MCF 10A (cell line): ENCODE data around the gene GATA3. TPM values are rescaled to one million over a fixed set of nuclear protein-coding genes. Genes with fewer than 3 reads are reported as not detected.

Source experiments
- BruUV-seq: library from RNA; stranded (reverse); fragments of 400-500 nt; replicated peaks from 2 replicates; lab custom pipeline; 2021; lab: Mats Ljungman, UMichigan
- CTCF ChIA-PET: fragments of 300-600 bp; sonication (Branson Sonifier 250); formaldehyde crosslinking; extraction: SDS; loops from one replicate; lab custom pipeline; 2021; ENCODE audit warnings: antibody characterized with exemption, inconsistent platforms; lab: Yijun Ruan, JAX
- POLR2A ChIA-PET: fragments of 300-600, 350-650 bp; sonication (Branson Sonifier 250); formaldehyde crosslinking; extraction: SDS; loops from one replicate; lab custom pipeline; 2020; ENCODE audit warnings: antibody characterized with exemption, inconsistent platforms; lab: Yijun Ruan, JAX
- DNase-seq: peaks from one replicate; pipeline ENCODE4 v3.0.0-alpha.2; 2018; ENCODE audit not compliant: unreplicated experiment
- H3K27ac Mint-ChIP-seq: one replicate; pipeline ENCODE4 v1.8.0; 2022; ENCODE audit warnings: mild to moderate bottlenecking, low read depth, mixed read lengths; ENCODE audit not compliant: unreplicated experiment
- H3K27me3 Mint-ChIP-seq: one replicate; pipeline ENCODE4 v1.8.0; 2022; ENCODE audit warnings: mixed read lengths; ENCODE audit not compliant: insufficient read depth, unreplicated experiment
- H3K36me3 Mint-ChIP-seq: one replicate; pipeline ENCODE4 v1.8.0; 2022; ENCODE audit warnings: mild to moderate bottlenecking, moderate library complexity, mixed read lengths; ENCODE audit not compliant: insufficient read depth, unreplicated experiment
- H3K4me1 Mint-ChIP-seq: one replicate; pipeline ENCODE4 v1.8.0; 2022; ENCODE audit warnings: mixed read lengths; ENCODE audit not compliant: insufficient read depth, unreplicated experiment
- H3K4me3 Mint-ChIP-seq: one replicate; pipeline ENCODE4 v1.8.0; 2022; ENCODE audit warnings: mild to moderate bottlenecking, moderate library complexity, mixed read lengths; ENCODE audit not compliant: unreplicated experiment
- H3K9me3 Mint-ChIP-seq: one replicate; pipeline ENCODE4 v1.8.0; 2022; ENCODE audit warnings: mixed read lengths; ENCODE audit not compliant: unreplicated experiment
- CTCF ChIP-seq: fragments of 200-600 bp; IDR thresholded peaks from one replicate; pipeline ENCODE4 v1.8.0; 2022; ENCODE audit warnings: antibody characterized with exemption, mild to moderate bottlenecking; ENCODE audit not compliant: unreplicated experiment
- intact Hi-C: fragments of 100-400 bp; cut with micrococcal nuclease; formaldehyde crosslinking; loops from 2 replicates; pipeline ENCODE4 v1.14.1; 2022
- total RNA-seq: library from RNA; stranded (reverse); gene quantifications from 2 replicates; pipeline ENCODE4 v1.2.3, GENCODE V29; 2022

GATA3 gene
- total RNA-seq, 1 experiment from 2014 or later = 13.1 TPM

GRCh38 chr10:8063935-8064334 lies 9.4 kb downstream of the GATA3 start:
- ChIA-PET CTCF (no interaction called here), POLR2A (no interaction called here)
- Mint-ChIP-seq H3K4me1 (peaks cover 37% of the 10 kb centered on the region), H3K4me3 (no peak overlapping the region), H3K9me3 (no peaks in the 10 kb centered on the region), H3K27ac (peak overlapping the region; percentile 31), H3K27me3 (no peaks in the 10 kb centered on the region), H3K36me3 (peaks cover 97% of the 10 kb centered on the region)
- intact Hi-C loops = no loop called here
- BruUV-seq = no TSS peak
- TF ChIP-seq CTCF = no peak
- no peak for DNase-seq

GRCh38 chr10:8064436-8064835 lies 9.9 kb downstream of the GATA3 start:
- peaks cover 99% of the 10 kb centered on the region for H3K36me3 Mint-ChIP-seq
- no peaks in the 10 kb centered on the region for H3K9me3 Mint-ChIP-seq
- H3K27me3 Mint-ChIP-seq = no peaks in the 10 kb centered on the region
- CTCF ChIA-PET = interaction anchor here (0.6 kb wide), 1 partner anchor 605 kb away, joined by 3 read pairs; no protein-coding TSS in a partner anchor
- no peak for DNase-seq
- no TSS peak for BruUV-seq
- no peak overlapping the region for H3K4me3 Mint-ChIP-seq
- intact Hi-C loops = no loop called here
- H3K27ac Mint-ChIP-seq = peak overlapping the region; percentile 31
- H3K4me1 Mint-ChIP-seq = peaks cover 37% of the 10 kb centered on the region
- POLR2A ChIA-PET = interaction anchor here (2.0 kb wide), 1 partner anchor 10 kb away, joined by 11 read pairs; the partner anchor contains the start of gene GATA3
- TF ChIP-seq CTCF = no peak

- intact Hi-C loops = no loop called here
- H3K4me1 Mint-ChIP-seq = peaks cover 33% of the 10 kb centered on the region
- H3K9me3 Mint-ChIP-seq = no peaks in the 10 kb centered on the region
Observed at GRCh38 chr10:8065651-8066050, 11.2 kb downstream of the GATA3 start.

GRCh38 chr10:8066124-8066523 lies 11.6 kb downstream of the GATA3 start:
- ChIA-PET CTCF (interaction anchor here (0.6 kb wide), 2 partner anchors 366 to 655 kb away, joined by 3 to 5 read pairs; no protein-coding TSS in a partner anchor), POLR2A (interaction anchor here (2.0 kb wide), 1 partner anchor 12 kb away, joined by 11 read pairs; the partner anchor contains the start of gene GATA3)
- H3K36me3 Mint-ChIP-seq = peaks cover 99% of the 10 kb centered on the region
- no peaks in the 10 kb centered on the region for H3K27me3 Mint-ChIP-seq
- peaks cover 35% of the 10 kb centered on the region for H3K4me1 Mint-ChIP-seq
- BruUV-seq = no TSS peak
- no peak for DNase-seq
- H3K27ac Mint-ChIP-seq = peak overlapping the region; percentile 81
- no peaks in the 10 kb centered on the region for H3K9me3 Mint-ChIP-seq
- intact Hi-C loops = no loop called here
- no peak for TF ChIP-seq CTCF
- H3K4me3 Mint-ChIP-seq = peak overlapping the region; percentile 6

More at GRCh38 chr10:8065651-8066050, 11.2 kb downstream of the GATA3 start:
- Mint-ChIP-seq H3K36me3 (peaks cover 99% of the 10 kb centered on the region), H3K27ac (peak overlapping the region; percentile 81), H3K27me3 (no peaks in the 10 kb centered on the region), H3K4me3 (peak overlapping the region; percentile 6)
- DNase-seq = peak; percentile 30
- POLR2A ChIA-PET = interaction anchor here (0.6 to 2.0 kb wide), 3 partner anchors 12 to 828 kb away, joined by 3 to 11 read pairs (median 3); partner anchors contain the start of gene GATA3
- no TSS peak for BruUV-seq
- no peak for TF ChIP-seq CTCF
- CTCF ChIA-PET = no interaction called here
